KOPT-K1 (cell line): ENCODE measurements around the gene PIGU.

Source experiments
- H3K27ac ChIP-seq: fragments of 200-600 bp; sonication (generic); 2 replicates; pipeline ENCODE4 v1.5.1; 2016; ENCODE audit warnings: antibody characterized with exemption, mild to moderate bottlenecking, low read depth, low read length; ENCODE audit not compliant: poor library complexity, severe bottlenecking
- H3K36me3 ChIP-seq: fragments of 200-600 bp; sonication (generic); 2 replicates; pipeline ENCODE4 v1.5.1; 2017; ENCODE audit warnings: antibody characterized with exemption, mild to moderate bottlenecking, low read length, moderate library complexity; ENCODE audit not compliant: insufficient read depth
- H3K9me3 ChIP-seq: fragments of 200-600 bp; sonication (generic); 2 replicates; pipeline ENCODE4 v1.5.1; 2017; ENCODE audit warnings: antibody characterized with exemption, low read length, mild to moderate bottlenecking; ENCODE audit not compliant: insufficient read depth, poor library complexity, severe bottlenecking

The PIGU gene

DNA sequence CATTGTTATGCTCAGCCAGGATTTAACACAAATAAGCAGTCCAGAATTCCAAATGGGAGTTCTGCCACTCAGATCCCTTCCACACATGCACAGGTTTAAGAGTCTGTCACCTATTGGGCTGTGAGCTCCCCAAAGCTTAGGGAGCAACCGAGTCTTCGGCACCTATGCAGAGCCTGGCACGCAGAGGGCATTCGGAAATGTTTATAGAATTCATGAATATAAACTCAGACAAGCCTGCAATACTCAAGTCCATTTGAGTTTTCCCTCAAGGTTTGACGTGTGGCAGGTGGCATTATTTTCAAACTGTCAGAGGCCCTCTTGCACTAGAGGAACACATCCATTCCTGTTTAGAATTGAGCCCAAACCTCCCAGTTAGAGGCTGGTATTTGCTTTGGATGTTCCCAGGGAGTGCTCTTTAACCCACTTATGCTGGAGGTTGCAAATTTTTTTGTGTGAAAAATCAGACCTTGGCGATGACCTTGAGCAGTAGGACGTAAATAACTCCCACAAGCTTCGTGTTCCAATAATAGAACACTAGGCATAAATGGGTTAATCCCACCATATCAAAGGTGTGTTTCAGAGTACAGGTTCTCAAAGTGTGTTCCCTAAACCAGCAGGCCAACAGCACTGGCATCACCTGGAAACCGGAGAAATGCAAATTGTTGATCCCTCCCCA, 90.3 kb downstream of the PIGU start:
- peaks cover 54% of the 10 kb centered on the region for H3K36me3 ChIP-seq
- H3K9me3 ChIP-seq, result no peaks in the 10 kb centered on the region
- H3K27ac ChIP-seq, result no peak overlapping the region

- H3K36me3 ChIP-seq, result peaks cover 69% of the 10 kb centered on the region
- H3K27ac ChIP-seq, result no peak overlapping the region
- no peaks in the 10 kb centered on the region for H3K9me3 ChIP-seq
Observed at GRCh38 chr20:34585019-34585418, 91.9 kb downstream of the PIGU start.

DNA sequence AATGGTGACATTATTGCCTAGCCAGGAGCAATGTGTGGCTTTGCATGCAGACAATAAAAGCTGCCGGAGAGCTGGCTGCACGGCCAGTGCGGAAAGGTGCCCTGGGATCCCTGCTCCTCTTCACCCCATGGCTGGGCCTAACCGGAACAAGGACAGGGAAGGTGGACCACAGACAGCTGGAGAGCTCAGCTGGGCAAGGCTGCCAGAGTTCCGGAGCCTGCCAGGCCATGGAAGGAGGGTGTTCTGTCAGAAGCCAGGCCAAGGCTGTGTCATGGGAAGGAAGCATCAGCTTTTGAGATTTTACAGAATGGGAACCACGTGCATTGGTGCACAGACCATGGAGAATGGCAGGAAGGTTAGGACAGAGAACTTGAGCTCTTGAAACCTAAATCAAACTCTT, 93.3 kb downstream of the PIGU start:
- H3K27ac ChIP-seq, result no peak overlapping the region
- H3K9me3 ChIP-seq, result no peaks in the 10 kb centered on the region
- peaks cover 83% of the 10 kb centered on the region for H3K36me3 ChIP-seq

DNA sequence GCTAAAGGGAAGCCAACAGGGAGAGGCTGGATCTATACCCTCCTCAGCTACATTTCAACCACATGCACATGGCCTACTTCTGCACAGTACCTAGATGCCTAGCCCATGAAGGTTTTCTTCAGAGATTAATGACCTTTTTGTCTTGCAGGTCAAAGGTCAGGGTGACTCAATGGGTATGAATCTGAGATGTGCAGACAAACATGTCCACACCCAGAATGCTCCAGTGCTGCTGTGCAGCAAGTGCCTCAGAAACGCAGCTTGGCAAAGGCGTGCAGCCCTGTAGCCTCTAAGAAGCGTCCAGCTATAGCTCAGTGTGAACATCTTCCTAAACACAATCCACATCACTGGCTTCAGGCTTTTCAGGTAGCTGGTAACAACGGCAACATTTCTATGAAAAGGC, 94.0 kb downstream of the PIGU start:
- Histone ChIP-seq H3K9me3 (no peaks in the 10 kb centered on the region), H3K36me3 (peaks cover 78% of the 10 kb centered on the region), H3K27ac (no peak overlapping the region)

DNA sequence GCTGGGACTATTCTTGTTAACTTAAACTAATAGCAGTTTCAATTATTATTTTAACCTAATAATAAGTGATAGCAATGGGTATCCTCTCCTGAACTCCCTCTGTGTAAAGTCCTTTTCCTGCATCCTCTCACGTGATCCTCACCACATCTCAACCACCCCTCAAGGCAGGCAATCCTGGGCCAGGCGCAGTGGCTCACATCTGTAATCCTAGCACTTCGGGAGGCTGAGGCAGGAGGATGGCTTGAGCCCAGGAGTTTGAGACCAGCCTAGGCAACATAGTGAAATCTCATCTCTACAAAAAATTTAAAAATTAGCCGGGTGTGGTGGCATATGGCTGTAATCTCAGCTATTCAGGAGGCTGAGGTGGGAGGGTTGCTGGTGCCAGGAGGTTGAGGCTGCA, 94.7 kb downstream of the PIGU start:
- peaks cover 72% of the 10 kb centered on the region for H3K36me3 ChIP-seq
- no peaks in the 10 kb centered on the region for H3K9me3 ChIP-seq
- no peak overlapping the region for H3K27ac ChIP-seq

GRCh38 chr20:34581341-34582184, 95.3 kb downstream of the PIGU start:
- no peak overlapping the region for H3K27ac ChIP-seq
- H3K9me3 ChIP-seq, result no peaks in the 10 kb centered on the region
- H3K36me3 ChIP-seq, result peaks cover 65% of the 10 kb centered on the region

DNA sequence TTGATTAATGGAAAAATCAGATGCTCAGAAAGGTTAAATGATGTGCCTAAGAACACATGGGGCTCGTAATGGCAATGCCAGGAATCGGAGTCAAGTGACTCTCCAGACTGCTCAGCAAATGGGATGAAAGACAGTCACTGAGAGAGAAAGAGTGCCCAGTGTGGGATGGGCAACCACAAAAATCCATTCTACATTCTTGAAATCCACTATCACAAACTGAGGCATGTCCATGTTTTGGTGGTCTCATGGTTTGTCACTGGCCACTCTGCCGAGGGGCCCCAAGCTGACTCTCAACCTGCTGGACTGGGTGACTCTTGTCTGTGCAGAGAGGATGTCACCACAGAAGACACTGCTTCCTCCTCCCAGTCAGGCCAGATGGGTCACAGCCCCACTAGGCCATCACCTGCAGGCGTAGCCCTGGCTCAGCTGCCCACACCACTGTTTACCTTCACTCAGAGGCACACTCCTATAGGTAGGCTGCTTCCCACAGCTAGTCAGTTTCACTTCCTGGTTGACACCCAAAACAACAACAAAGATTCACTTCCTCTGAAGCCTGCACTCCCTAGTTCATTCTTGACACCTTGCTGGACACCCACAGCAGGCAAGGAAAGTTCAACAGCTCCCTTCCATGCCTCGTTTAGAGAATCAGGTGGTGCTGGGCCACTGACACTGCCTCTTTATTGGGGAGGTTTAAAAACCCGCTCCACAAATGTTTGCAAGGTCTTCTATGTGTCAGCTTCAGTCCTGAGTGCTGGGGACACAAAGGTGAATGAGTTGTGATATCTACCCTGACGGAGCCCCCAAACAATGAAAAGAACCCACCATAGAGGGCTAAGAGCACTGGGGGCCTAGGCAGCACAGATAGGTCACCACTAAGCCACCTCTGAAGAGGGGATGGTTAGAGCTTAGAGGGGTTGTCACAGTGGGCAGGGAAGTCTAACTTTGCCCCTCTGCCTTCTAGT, 96.6 kb downstream of the PIGU start:
- H3K36me3 ChIP-seq, result peaks cover 64% of the 10 kb centered on the region
- no peaks in the 10 kb centered on the region for H3K9me3 ChIP-seq
- H3K27ac ChIP-seq, result no peak overlapping the region

DNA sequence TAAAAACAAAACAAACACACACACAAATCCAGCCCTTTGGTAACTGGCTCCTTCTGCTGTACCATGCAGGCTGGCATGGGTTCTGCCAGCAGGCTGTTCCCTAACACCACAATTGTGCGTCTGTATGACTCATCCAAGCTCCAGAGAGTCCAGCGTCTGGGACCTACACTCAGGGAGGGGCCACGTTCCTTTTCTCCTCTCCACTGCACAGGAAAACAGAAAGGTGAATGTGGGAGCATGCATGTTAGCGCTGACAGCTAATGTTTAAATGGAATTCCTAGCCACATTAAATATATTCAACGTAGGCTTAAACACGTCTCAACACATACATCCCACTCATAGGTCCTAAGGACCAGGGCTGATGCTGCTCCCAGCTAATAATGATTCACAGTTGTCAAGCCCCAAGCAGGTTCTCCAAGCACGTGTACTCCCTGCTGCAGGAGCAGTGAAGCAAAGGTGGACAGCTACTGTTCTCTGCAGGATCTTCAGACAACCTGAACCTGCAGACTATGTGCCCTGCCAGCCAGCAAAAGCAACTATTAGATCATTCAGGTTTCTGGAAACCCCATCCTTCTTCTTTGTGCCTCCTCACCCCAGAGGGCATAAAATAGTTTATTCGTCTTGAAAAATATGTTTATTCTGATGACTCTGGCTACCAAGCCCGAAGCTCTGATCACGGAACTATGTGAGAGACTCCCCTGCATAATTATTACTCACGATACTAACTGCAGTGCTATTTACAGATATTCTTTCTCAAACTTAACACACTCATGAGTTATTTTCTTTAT, 97.5 kb downstream of the PIGU start:
- Histone ChIP-seq H3K9me3 (no peaks in the 10 kb centered on the region), H3K27ac (no peak overlapping the region), H3K36me3 (peaks cover 65% of the 10 kb centered on the region)

DNA sequence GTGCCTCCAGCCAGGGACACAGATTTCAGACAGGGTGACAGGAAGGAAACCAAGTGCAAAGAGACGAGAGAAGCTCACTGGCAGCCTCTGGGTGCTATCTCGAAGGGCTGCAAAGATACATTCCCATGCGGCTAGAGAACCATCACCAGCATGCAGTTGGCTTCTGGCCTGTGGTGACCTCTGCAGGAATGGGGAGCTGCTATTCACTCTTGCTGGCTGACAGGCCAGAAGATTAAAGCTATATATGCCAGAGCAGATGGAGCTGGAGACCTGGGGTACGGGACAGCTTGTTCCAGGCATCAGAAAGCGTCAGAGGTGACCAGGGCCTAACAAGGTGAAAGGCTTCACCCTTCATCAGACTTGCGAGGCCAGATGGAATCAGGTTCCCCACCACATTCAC, 98.4 kb downstream of the PIGU start:
- no peaks in the 10 kb centered on the region for H3K9me3 ChIP-seq
- H3K27ac ChIP-seq, result no peak overlapping the region
- peaks cover 62% of the 10 kb centered on the region for H3K36me3 ChIP-seq

DNA sequence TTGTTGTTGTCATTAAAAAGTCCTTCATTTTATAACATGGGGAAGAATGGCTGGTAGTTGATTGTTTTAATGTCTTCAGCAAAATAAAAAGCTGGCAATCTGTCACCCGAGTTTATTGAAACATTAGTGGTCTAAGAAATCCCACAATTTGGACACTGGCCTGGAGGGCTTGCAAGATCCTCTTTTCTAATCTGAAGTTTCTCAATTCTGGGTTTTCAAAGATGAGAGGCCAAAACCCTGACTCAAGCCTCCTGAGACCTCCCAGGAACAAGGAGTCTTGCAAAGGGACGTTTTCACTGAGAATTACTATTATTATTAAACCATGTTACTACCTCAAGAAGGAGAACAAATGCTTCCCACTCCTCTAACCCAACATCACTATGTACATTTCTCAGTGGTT, 98.9 kb downstream of the PIGU start:
- H3K9me3 ChIP-seq, result no peaks in the 10 kb centered on the region
- H3K27ac ChIP-seq, result no peak overlapping the region
- peaks cover 61% of the 10 kb centered on the region for H3K36me3 ChIP-seq

DNA sequence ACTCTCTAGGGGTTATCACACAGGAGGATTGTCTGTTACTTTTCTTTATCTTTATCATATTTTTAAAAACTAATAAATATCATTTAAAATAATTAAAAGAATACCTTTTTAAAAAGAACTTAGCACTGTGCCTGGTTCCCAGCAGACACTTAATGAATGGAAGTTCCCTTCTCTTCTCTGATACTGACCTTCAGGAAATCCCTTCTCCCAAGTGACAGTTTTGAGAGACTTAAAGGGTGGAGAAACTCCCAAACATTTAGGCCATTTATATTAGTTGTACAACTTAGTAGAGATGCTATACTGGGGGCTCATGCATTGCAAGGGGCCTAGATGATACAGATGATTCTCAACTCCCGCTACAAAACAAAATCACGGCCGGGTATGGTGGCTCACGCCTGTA, 99.8 kb downstream of the PIGU start:
- Histone ChIP-seq H3K9me3 (no peaks in the 10 kb centered on the region), H3K36me3 (peaks cover 59% of the 10 kb centered on the region), H3K27ac (no peak overlapping the region)

DNA sequence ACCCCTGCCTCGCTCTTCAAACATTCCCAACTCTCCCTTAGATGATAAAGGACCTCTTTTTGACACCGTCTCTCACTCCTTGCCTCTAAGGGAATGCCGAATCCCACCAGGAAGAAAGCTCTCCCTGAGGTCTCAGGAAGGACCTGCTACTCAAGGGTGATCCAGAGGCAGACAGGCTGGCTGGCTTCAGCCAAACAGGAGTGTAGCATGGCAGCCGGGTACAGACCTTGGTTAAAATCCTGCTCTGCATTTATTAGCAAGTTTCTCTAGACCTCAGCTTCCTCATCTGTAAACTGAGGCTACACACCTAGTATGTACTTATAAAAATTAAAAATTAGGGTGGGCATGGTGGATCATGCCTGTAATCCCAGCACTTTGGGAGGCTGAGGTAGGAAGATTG, 101.1 kb downstream of the PIGU start:
- no peaks in the 10 kb centered on the region for H3K9me3 ChIP-seq
- no peak overlapping the region for H3K27ac ChIP-seq
- H3K36me3 ChIP-seq, result peaks cover 62% of the 10 kb centered on the region

- Histone ChIP-seq H3K36me3 (peaks cover 58% of the 10 kb centered on the region), H3K27ac (no peak overlapping the region)
Observed at GRCh38 chr20:34575271-34575670, 101.6 kb downstream of the PIGU start.

DNA sequence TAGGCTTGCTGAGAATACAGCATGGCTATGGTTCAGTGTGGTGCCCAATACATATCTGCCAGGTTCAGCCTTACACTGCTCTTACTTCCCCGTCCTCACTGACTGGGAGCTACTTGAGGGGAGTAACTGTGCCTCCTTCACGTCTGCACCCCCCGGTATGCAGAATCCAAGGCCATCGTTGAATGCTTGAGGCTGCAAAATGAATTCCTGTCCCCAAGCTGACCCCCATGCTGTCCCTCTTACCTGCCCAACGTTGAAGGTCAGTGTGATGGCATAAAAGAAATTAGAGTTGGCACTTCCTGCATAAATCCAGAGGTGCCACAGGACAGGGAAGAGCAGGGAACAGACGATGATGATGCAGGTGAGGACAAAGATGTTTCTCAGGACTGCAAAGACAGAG, 102.0 kb downstream of the PIGU start:
- Histone ChIP-seq H3K36me3 (peaks cover 57% of the 10 kb centered on the region), H3K27ac (no peak overlapping the region)

More at GRCh38 chr20:34575271-34575670, 101.6 kb downstream of the PIGU start:
- no peaks in the 10 kb centered on the region for H3K9me3 ChIP-seq

More for the DNA sequence above, 102.0 kb downstream of the PIGU start:
- H3K9me3 ChIP-seq, result no peaks in the 10 kb centered on the region
